Activated CD4-positive, CD25-positive, alpha-beta regulatory T cell treated with anti-CD3 and anti-CD28 coated beads, Interleukin-2, amount 50 U/mL, for 24 hours (primary cell): Measurements from ENCODE around the gene TIMELESS.
A peak's percentile ranks its signal among the peaks of the same experiment; 100 is the strongest.
"Not testable (repeated sequence)": the region's sequence is repeated elsewhere in the genome, so short reads cannot be mapped to it uniquely, and the experiment has no call there.

ENCODE experiments used
- ATAC-seq, 2 donors: fragments of 150-1000 bp; cut with Tn5 transposase; one replicate each; pipeline ENCODE4 v1.10.0; 2021; ENCODE audit warnings: mild to moderate bottlenecking in 1 of 2, moderate library complexity in 1 of 2

The TIMELESS gene

DNA sequence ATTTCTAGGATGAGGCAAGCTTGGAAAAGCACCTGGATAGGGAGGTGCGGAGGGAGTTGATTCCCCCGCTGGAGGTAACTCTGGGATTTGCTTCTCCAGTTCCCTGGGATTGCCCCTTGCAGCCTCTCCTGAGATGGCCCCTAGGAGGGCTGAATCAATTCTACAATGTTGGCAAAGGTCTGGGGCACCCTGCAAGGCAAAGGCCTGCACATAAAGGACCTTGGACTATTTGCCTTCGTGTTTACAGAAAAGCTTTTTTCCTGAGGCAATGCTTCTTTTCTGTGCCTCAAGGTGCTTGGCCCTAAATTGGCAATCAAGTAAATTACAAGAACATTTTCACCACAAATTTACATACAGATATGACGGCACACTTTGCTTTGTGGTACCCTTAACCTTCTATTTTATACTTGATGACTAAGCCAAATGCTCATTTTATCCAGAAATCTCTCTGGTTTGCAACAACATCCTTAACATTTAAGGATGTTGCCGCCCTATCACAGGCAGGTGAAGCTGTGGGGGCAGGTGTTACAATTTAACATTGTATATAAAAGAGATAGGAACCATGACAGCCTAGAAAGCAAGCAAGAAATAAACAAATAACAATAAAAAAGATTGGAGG, 40.3 kb downstream of the TIMELESS start:
- peak; percentile 51 to 55 for ATAC-seq

DNA sequence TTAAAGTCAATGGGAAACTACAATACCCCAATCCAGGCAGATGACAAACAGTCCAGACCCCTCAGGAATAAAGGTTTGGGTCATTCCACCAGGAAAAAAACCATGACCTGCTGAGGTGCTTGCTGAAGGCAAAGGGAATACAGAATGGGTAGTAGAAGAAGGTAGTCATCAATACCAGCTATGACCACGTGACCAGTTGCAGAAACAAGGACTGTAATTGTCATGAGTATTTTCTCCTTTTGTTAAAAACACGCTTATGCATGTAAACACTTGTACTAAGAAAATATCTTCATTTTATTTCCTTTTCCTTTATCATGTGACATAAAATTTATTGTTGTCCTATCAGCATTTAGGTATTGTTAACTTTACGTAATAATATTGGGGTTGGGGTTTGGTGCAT, 45.0 kb downstream of the TIMELESS start:
- ATAC-seq = not testable (repeated sequence)

DNA sequence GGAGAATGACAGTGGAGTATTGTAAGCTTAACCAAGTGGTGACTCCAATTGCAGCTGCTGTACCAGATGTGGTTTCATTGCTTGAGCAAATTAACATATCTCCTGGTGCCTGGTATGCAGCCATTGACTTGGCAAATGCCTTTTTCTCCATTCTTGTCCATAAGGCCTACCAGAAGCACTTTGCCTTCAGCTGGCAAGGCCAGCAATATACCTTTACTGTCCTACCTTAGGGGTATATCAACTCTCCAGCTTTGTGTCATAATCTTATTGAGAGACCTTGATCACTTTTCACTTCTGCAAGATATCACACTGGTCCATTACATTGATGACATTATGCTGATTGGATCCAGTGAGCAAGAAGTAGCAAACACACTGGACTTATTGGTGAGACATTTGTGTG, 47.6 kb downstream of the TIMELESS start:
- ATAC-seq = not testable (repeated sequence)

DNA sequence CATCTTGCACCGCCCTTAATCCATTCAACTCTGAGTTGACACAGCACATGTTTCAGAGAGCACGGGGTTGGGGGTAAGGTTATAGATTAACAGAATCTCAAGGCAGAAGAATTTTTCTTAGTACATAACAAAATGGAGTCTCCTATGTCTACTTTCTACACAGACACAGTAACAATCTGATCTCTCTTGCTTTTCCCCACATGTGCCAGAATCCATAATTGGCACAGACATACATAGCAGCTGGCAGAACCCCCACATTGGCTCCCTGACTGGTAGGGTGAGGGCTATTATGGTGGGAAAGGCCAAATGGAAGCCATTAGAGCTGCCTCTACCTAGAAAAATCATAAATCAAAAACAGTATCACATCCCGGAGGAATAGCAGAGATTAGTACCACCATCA, 48.1 kb downstream of the TIMELESS start:
- not testable (repeated sequence) for ATAC-seq

DNA sequence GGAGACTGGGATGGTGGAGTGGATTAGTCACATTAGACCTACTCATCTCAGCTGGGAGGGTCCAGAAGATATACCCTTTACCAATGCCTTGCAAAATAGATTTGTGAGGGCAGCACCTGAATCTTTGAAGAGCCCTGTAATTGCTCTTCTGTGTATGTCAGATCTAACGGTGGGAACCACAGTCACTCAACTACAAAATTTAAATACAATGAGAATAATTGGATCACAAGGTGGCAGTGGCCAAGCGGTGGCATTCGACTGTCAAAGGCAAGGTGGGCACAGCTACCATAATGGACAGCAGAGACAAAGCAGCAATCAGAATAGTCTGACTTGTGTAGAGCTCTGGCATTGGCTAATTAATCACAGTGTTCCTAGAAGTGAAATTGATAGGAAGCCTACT, 49.8 kb downstream of the TIMELESS start:
- ATAC-seq = not testable (repeated sequence)

DNA sequence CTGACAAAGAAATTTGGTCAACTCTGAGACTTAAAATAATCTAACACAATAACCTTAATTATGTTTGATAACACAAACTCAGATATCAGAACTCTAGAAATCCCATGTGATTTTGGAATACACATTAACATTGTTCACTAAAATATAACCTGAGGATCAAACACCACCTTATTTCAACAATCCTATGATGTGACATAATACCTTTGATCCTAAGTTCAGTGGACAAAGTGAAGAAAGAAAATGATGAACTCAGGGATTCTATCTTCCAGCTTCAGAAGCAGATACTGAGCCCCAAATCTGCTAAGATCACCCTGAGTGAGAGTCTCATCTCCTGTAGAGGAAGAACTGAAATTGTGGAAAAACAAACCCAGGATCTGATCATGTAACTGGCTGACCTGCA, 50.9 kb downstream of the TIMELESS start:
- no peak for ATAC-seq

DNA sequence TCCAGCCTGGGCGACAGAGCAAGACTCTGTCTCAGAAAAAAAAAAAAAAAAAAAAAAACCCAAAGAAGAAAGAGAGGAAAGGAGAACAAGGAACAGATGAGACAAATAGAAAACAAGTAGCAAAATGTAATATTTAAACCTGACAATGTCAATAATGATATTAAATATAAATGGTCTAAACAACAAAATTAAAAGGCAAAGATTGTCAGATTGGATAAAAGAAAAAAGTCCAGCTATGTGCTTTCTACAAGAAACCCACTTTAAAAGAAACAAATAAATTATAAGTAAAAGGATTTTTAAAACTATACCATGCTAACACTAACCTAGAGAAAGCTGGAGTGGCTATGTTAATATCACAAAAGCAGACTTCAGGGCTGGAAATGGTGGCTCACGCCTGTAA, 56.9 kb downstream of the TIMELESS start:
- ATAC-seq = no peak

DNA sequence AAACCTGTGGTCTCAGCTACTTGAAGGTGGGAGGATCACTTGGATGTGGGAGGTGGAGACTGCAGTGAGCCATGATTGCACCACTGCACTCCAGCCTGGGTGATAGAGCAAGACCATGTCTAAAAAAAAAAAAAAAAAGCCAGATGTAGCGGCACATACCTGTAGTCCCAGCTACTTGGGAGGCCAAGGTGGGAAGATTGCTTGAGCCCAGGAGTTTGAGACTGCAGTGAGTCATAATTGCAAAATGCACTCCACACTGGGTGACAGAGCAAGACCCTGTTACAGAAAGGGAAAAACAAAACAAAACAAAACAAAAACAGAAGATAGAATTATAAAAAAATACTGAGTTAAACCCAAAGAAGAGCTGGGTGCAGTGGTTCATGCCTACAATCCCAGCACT, 57.5 kb downstream of the TIMELESS start:
- no peak for ATAC-seq

DNA sequence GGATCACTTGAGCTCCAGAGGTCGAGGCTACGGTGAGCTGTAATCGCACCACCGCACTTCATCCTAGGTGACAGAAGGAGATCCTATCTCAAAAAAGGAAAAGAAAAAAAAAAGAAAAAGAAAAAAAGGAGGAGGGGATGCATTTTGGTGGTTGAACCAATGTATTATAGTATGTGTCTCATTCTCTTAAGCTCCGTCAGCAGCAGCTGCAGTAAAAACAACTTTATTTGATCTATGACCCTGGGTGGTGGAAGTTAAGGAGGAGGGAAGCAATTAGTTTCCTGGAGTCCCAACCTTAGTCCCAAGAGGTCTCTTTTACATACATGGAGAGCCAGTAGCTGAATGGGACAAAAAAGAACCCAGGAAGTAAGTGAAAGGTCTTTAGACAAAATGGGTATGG, 59.8 kb downstream of the TIMELESS start:
- no peak for ATAC-seq

DNA sequence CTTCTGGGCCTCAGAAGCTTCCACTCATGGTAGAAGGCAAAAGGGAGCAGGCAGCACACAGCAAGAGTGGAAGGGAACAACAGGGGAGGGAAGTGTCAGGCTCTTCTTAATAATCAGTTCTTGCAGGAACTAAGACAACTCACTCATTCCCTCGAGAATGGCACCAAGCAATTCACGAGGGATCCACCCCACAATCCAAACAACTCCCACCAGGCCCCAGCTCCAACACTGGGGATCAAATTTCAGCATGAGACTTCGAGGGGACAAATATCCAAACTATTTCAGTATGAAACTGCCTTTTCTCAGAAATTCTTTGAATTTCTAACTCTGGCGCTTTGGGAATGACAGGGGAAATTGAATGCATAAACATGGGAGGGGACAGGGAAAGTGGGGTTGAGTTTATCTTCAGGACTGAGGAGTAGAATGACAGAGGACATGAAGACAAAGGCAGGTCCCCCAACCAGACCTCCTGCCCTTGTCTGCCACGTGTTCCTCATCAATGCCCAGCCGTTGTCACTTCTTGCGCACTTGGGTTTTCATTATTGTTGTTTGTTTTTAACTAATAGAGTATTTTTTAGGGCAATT, 62.0 kb downstream of the TIMELESS start:
- ATAC-seq = no peak

DNA sequence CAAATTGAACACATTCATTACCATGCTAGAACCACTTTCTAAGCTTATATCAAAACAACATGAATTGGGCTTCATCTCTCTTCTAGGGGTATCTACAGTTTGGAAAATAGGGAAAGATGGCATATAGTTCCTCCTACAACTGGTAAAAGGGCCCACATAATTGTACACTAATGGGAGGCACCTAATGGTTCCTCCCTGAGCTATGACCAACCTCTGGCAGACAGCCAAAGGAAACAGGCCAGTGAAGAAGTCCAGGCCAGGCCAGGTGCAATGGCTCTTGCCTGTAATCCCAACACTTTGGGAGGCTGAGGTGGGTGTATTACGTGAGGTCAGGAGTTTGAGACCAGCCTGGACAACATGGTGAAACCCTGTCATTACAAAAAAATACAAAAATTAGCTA, 63.4 kb downstream of the TIMELESS start:
- no peak for ATAC-seq

DNA sequence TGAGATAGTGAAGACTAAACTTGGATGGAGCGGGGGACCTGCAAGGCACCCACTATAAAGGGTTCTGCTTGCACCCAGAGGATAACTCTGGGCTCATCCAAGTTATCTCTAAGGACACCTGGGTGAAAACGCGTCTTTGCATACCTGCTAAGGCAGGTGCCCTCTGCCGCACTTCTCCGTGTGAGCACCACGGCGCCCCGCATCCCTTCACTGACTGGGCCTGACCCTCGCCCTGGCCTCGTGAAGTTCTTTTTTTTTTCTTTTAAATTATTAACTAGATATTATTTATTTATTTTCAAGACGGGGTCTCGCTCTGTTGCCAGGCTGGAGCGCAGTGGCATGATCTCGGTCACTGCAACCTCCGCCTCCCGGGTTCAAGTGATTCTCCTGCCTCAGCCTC, 66.6 kb downstream of the TIMELESS start:
- no peak for ATAC-seq

DNA sequence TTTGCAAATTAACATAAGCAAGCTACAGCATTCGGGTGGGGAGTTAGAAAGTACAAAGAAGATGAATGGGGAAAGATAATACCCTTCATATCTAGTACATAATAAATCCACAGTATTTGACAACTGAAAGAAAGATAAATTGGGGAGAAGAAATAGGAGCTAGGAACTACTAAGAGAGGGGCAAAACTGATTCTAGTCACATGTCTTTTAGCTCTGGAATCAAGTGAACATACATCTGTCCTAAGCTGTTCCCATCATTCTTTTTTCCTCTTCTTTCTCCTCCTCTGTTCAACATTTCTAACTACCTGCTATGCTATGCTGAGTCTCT, 71.3 kb downstream of the TIMELESS start:
- ATAC-seq = no peak

DNA sequence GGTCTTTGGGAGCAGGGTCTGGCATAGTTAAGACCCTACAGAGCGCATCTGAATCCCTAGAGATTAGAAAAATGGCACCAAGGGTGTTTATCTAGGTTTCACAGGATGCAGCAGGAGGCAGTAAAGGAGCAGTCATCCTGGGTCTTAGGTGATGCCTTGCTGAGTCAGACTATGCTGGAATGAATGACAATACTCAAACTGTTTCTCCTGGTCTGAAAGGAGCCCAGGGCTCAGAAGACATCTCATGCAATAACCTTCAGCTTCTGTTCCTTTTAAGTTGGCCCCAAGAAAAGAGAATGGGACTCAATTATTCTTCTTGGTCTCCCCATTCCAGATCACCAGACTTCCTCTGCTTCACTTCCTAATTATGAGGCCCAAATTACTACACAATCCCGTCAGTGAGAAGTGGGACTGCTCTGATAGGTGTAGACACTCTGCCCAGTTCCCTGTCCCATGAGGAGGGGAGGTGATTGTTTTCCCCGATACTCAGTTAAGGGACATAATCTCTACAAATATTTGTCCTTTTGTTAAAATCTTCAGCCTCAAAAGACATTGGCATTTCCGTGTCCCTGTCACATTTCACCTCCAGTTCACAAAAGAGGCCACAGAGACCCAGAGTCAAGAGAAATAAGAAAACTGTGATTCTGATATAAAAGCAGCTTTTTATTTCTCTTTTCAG, 71.8 kb downstream of the TIMELESS start:
- ATAC-seq = peak in 1 of 2 donors; percentile 77

DNA sequence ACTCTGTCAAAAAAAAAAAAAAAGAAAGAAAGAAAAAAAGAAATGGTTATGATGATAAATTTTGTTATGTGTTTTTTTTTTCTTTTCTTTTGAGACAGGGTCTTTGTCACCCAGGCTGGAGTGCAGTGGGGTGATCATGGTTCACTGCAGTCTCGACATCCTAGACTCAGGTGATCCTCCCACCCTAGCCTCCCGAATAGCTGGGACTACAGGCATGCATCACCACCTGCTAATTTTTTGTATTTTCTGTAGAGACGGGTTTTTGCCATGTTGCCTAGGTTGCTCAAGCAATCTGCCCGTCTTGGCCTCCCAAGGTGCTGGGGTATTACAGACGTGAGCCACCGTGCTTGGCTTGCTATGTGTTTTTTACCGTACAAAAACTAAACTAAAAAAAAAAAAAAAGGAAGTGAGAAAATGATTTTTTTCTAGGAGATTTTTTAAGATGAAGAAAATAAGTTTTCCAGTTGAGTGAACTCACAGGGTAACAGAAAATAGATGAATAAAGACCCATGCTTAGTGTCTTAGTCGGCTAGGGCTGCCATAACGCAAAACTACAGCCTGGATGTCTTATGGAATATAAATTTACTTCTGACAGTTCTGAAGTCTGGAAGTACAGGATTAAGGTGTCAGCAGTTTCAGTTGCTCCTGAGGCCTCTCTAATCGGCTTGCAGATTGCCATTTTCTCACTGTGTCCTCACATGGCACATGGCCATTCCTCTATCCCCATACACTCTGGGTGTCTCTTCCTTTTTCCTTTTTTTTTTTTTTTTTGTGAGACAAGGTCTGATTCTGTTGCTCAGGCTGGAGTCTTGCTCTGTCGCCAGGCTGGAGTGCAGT, 73.4 kb downstream of the TIMELESS start:
- no peak for ATAC-seq

DNA sequence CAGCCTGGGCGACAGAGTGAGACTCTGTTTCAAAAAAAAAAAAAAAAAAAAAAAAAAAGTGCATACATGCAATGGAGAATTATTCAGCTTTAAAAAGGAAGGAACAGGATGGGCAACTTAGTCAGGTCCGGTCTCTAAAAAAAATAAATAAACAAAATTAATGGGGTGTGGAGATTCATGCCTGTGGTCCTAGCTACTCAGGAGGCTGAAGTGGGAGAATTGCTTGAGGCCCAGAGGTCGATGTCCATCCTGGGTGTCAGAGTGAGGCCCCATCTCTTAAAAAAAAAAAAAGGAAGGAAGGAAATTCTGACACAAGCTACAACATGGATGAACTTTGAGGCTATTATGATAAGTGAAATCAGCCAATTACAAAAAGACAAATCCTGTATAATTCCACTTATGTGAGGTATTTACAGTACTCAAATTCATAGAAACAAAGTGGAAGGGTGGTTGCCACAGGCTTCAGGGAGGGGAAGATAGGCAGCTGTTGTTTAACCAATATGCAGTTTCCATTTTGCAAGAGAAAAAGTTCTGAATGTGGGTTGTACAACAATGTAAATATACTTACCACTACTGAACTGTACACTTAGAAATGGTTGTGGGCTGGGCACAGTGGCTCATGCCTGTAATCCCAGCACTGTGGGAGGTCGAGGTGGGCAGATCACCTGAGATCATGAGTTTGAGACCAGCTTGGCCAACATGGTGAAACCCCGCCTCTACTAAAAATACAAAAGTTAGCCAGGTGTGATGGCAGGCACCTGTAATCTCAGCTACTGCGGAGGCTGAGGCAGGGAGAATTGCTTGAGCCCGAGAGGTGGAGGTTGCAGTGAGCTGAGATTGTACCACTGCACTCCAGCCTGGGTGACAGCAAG, 74.3 kb downstream of the TIMELESS start:
- no peak for ATAC-seq

DNA sequence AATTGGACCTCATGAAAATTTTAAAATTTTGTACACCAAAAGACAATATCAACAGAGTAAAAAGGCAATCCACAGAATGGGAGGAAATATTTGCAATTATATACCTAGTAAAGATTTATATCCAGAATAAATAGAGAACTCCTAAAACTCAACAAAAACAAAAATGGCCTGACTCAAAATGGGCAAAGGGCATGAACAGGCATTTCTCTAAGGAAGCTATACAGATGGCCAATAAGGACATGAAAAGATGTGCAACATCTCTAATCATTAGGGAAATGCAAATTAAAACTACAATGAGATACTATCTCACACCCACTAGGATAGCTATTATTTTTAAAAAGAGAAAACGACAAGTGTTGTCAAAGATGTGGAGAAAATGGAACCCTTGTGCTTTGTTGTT, 75.7 kb downstream of the TIMELESS start:
- no peak for ATAC-seq

DNA sequence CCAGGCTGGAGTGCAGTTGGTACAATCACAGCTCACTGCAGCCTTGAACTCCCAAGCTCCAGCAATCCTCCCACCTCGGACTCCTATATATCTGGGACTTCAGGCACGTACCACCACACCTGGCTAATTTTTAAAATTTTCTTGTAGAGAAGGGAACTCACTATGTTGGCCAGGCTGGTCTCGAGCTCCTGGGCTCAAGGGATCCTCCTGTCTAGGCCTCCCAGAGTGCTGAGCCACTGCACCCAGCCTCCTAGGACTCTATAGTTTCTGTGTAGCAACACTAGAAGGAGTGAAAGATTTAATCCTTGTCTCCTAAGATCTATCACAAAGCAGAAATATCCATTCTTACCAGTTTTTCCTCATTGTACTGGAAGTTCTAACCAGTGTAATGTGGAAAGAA, 82.3 kb downstream of the TIMELESS start:
- ATAC-seq = no peak
